Panc1 (cell line): ENCODE results near the gene KCNMB2. TPM values are rescaled to one million over a fixed set of nuclear protein-coding genes. Genes with fewer than 3 reads are reported as not detected.

Experiments
- ATAC-seq: fragments of 200-7000 bp; cut with Tn5 transposase; 2 replicates; pipeline ENCODE4 v1.9.1; 2020; ENCODE audit warnings: mild to moderate bottlenecking, moderate library complexity
- BruUV-seq: library from RNA; stranded (reverse); fragments of 400-500 nt; replicated peaks from 2 replicates; lab custom pipeline; 2021; lab: Mats Ljungman, UMichigan
- CTCF ChIA-PET: fragments of 300-600 bp; sonication (Branson Sonifier 250); formaldehyde crosslinking; loops from one replicate; lab custom pipeline; 2022; ENCODE audit warnings: antibody characterized with exemption; lab: Charles Lee
- POLR2A ChIA-PET: fragments of 300-600 bp; sonication (Branson Sonifier 250); formaldehyde crosslinking; loops from one replicate; lab custom pipeline; 2022; ENCODE audit warnings: antibody characterized with exemption; lab: Charles Lee
- DNase-seq: peaks from one replicate; pipeline ENCODE4 v3.0.0-alpha.2; 2010; ENCODE audit warnings: low read depth, low spot score
- H3K27ac ChIP-seq: 2 replicates; pipeline ENCODE4 v1.5.1; 2011; ENCODE audit warnings: mild to moderate bottlenecking, low read length, inconsistent platforms
- H3K27me3 ChIP-seq: fragments of 200-500 bp; sonication (Bioruptor generic); 2 replicates; pipeline ENCODE4 v1.6.0; 2014; ENCODE audit warnings: low read length, inconsistent platforms; ENCODE audit not compliant: control insufficient read depth, insufficient read depth
- H3K36me3 ChIP-seq: fragments of 200-500 bp; sonication (Bioruptor generic); 2 replicates; pipeline ENCODE4 v1.5.1; 2014; ENCODE audit warnings: inconsistent platforms, mild to moderate bottlenecking, low read length, moderate library complexity; ENCODE audit not compliant: control insufficient read depth, insufficient read depth
- H3K4me1 ChIP-seq: 2 replicates; pipeline ENCODE4 v1.5.1; 2011; ENCODE audit warnings: inconsistent platforms, mild to moderate bottlenecking, low read length, moderate library complexity; ENCODE audit not compliant: control insufficient read depth, insufficient read depth
- H3K4me3 ChIP-seq, 2 experiments: 2 replicates each; pipeline ENCODE4 v1.5.1; 2011 to 2012; ENCODE audit warnings: low read depth in 2 of 2, low read length in 2 of 2, mild to moderate bottlenecking in 2 of 2, inconsistent platforms in 1 of 2, moderate library complexity in 1 of 2
- H3K9me3 ChIP-seq: fragments of 200-500 bp; sonication (Bioruptor generic); 2 replicates; pipeline ENCODE4 v1.5.1; 2014; ENCODE audit warnings: low read depth, mild to moderate bottlenecking, inconsistent platforms, low read length, moderate library complexity; ENCODE audit not compliant: control insufficient read depth, insufficient read depth
- CTCF ChIP-seq: fragments of 450-650 bp; IDR thresholded peaks from 2 replicates; pipeline ENCODE4 v1.5.1; 2017; ENCODE audit warnings: mild to moderate bottlenecking
- POLR2AphosphoS5 ChIP-seq: IDR thresholded peaks from 2 replicates; pipeline ENCODE4 v1.6.1; 2012; ENCODE audit warnings: mild to moderate bottlenecking, low read depth, low read length, moderate library complexity
- REST ChIP-seq, 2 experiments: IDR thresholded peaks; 2 replicates each; pipeline ENCODE4 v1.6.1; 2011 to 2012; ENCODE audit warnings: low read depth in 2 of 2, control low read depth in 1 of 2, low read length in 1 of 2, mild to moderate bottlenecking in 1 of 2, moderate library complexity in 1 of 2; ENCODE audit not compliant: insufficient read depth in 1 of 2
- SIN3A ChIP-seq: IDR thresholded peaks from 2 replicates; pipeline ENCODE4 v1.6.1; 2012; ENCODE audit warnings: low read depth, mild to moderate bottlenecking, low read length, moderate library complexity, borderline replicate concordance; ENCODE audit not compliant: insufficient read depth
- TCF7L2 ChIP-seq: IDR thresholded peaks from 2 replicates; pipeline ENCODE4 v1.6.1; 2011; ENCODE audit warnings: mild to moderate bottlenecking, low read depth, low read length, inconsistent platforms
- in situ Hi-C: cut with HindIII; loops from 2 replicates; pipeline ENCODE4 v1.10.0; 2016; ENCODE audit warnings: low sequenced_read_pairs, low pct_unique_long_range_greater_than_20kb
- intact Hi-C: fragments of 100-400 bp; cut with micrococcal nuclease; formaldehyde crosslinking; loops from one replicate; pipeline ENCODE4 v1.10.0; 2022; ENCODE audit not compliant: unreplicated experiment
- total RNA-seq: library from RNA; stranded (reverse); gene quantifications from one replicate; pipeline ENCODE4 v1.2.1, GENCODE V29; 2021; ENCODE audit not compliant: unreplicated experiment

Gene KCNMB2
- total RNA-seq, 1 experiment from 2014 or later, result not detected

GRCh38 chr3:178870085-178870484 is 333.8 kb downstream of the KCNMB2 start:
- Histone ChIP-seq H3K4me1 (no peaks in the 10 kb centered on the region), H3K4me3 (no peak overlapping the region), H3K36me3 (no peaks in the 10 kb centered on the region), H3K27me3 (no peaks in the 10 kb centered on the region), H3K9me3 (no peaks in the 10 kb centered on the region), H3K27ac (no peak overlapping the region)
- intact Hi-C loops (no loop called here), in situ Hi-C loops (no loop called here)
- CTCF ChIA-PET, result no interaction called here
- DNase-seq (no peak), ATAC-seq (no peak)
- BruUV-seq, result no TSS peak
- POLR2A ChIA-PET, result no interaction called here
- TF ChIP-seq CTCF, result no peak
- no peak for TF ChIP-seq POLR2AphosphoS5
- TF ChIP-seq REST (IDR thresholded peaks at IDR 0.05; ENCODE audit: insufficient read depth in 1 of 2, low read depth in 2 of 2, low read length in 1 of 2), result no peak
- no peak for TF ChIP-seq TCF7L2
- TF ChIP-seq SIN3A, result no peak

GRCh38 chr3:178875157-178875556 is 338.9 kb downstream of the KCNMB2 start:
- intact Hi-C loops (no loop called here), in situ Hi-C loops (no loop called here)
- H3K27ac ChIP-seq, result no peak overlapping the region
- H3K9me3 ChIP-seq, result no peaks in the 10 kb centered on the region
- ChIA-PET POLR2A (no interaction called here), CTCF (no interaction called here)
- DNase-seq (no peak), ATAC-seq (no peak)
- H3K36me3 ChIP-seq, result no peaks in the 10 kb centered on the region
- BruUV-seq, result no TSS peak
- TF ChIP-seq POLR2AphosphoS5 (no peak), CTCF (no peak), REST (IDR thresholded peaks at IDR 0.05; ENCODE audit: insufficient read depth in 1 of 2, low read depth in 2 of 2, low read length in 1 of 2) (no peak), TCF7L2 (no peak), SIN3A (no peak)
- H3K4me3 ChIP-seq, result no peak overlapping the region
- no peaks in the 10 kb centered on the region for H3K4me1 ChIP-seq
- no peaks in the 10 kb centered on the region for H3K27me3 ChIP-seq
